Mesenchymal stem cell (in vitro differentiated cells and primary cell): ENCODE data around the gene DRAXIN.
A peak's percentile ranks its signal among the peaks of the same experiment; 100 is the strongest.

ENCODE experiments used
- DNase-seq: peaks from one replicate; pipeline ENCODE4 v3.0.0-alpha.2; 2013
- H2AFZ ChIP-seq: one replicate; pipeline ENCODE4 v1.6.1; 2013; ENCODE audit warnings: low read depth, mild to moderate bottlenecking, control low read depth, inconsistent platforms, low read length, moderate library complexity
- H2AK5ac ChIP-seq: 2 replicates; pipeline ENCODE4 v1.6.1; 2013; ENCODE audit warnings: low read length, moderate library complexity, mild to moderate bottlenecking, inconsistent platforms; ENCODE audit not compliant: severe bottlenecking
- H2BK120ac ChIP-seq: one replicate; pipeline ENCODE4 v1.6.1; 2013; ENCODE audit warnings: low read depth, mild to moderate bottlenecking, inconsistent platforms, low read length, moderate library complexity
- H2BK12ac ChIP-seq, 2 experiments: one replicate each; pipeline ENCODE4 v1.6.1; 2013; ENCODE audit warnings: inconsistent platforms in 2 of 2, low read length in 2 of 2, mild to moderate bottlenecking in 2 of 2, moderate library complexity in 2 of 2, control low read depth in 1 of 2
- H2BK15ac ChIP-seq: one replicate; pipeline ENCODE4 v1.6.1; 2013; ENCODE audit warnings: mild to moderate bottlenecking, low read depth, inconsistent platforms; ENCODE audit not compliant: poor library complexity, severe bottlenecking
- H2BK5ac ChIP-seq: 2 replicates; pipeline ENCODE4 v1.6.1; 2013; ENCODE audit warnings: low read depth, mild to moderate bottlenecking, low read length, control low read depth, inconsistent platforms; ENCODE audit not compliant: poor library complexity, severe bottlenecking
- H3K14ac ChIP-seq, 2 experiments: one replicate each; pipeline ENCODE4 v1.6.1; 2013; ENCODE audit warnings: inconsistent platforms in 2 of 2, low read length in 2 of 2, control low read depth in 1 of 2, mild to moderate bottlenecking in 1 of 2, moderate library complexity in 1 of 2
- H3K18ac ChIP-seq, 2 experiments: one replicate each; pipeline ENCODE4 v1.6.1; 2013; ENCODE audit warnings: inconsistent platforms in 2 of 2, low read length in 2 of 2, control low read depth in 1 of 2, low read depth in 1 of 2, mild to moderate bottlenecking in 1 of 2
- H3K23ac ChIP-seq, 2 experiments: one replicate each; pipeline ENCODE4 v1.6.1; 2013; ENCODE audit warnings: inconsistent platforms in 2 of 2, low read length in 2 of 2, mild to moderate bottlenecking in 2 of 2, moderate library complexity in 2 of 2, control low read depth in 1 of 2
- H3K27ac ChIP-seq: 2 replicates; pipeline ENCODE4 v1.5.1; 2013; ENCODE audit warnings: mild to moderate bottlenecking, moderate library complexity, low read length, control low read depth, inconsistent platforms; ENCODE audit not compliant: poor library complexity, severe bottlenecking
- H3K27me3 ChIP-seq, 2 experiments: 2 replicates each; pipeline versions ENCODE4 v1.6.1 to v1.7.0; 2013; ENCODE audit warnings: low read length in 2 of 2, mild to moderate bottlenecking in 2 of 2, moderate library complexity in 2 of 2, control low read depth in 1 of 2, inconsistent platforms in 1 of 2; ENCODE audit not compliant: control insufficient read depth in 1 of 2, insufficient read depth in 1 of 2
- H3K36me3 ChIP-seq, 2 experiments: 2 replicates each; pipeline versions ENCODE4 v1.6.1 to v1.7.0; 2013; ENCODE audit warnings: low read length in 2 of 2, control low read depth in 1 of 2, inconsistent platforms in 1 of 2, low read depth in 1 of 2, mild to moderate bottlenecking in 1 of 2; ENCODE audit not compliant: insufficient read depth in 2 of 2, control insufficient read depth in 1 of 2
- H3K4ac ChIP-seq, 2 experiments: one replicate each; pipeline ENCODE4 v1.6.1; 2013; ENCODE audit warnings: inconsistent platforms in 2 of 2, low read length in 2 of 2, mild to moderate bottlenecking in 2 of 2, moderate library complexity in 2 of 2, control low read depth in 1 of 2, low read depth in 1 of 2
- H3K4me1 ChIP-seq: 2 replicates; pipeline ENCODE4 v1.6.1; 2013; ENCODE audit warnings: low read depth, low read length, control low read depth; ENCODE audit not compliant: control insufficient read depth, insufficient read depth
- H3K4me2 ChIP-seq: 2 replicates; pipeline ENCODE4 v1.6.1; 2013; ENCODE audit warnings: low read length, mild to moderate bottlenecking, inconsistent platforms; ENCODE audit not compliant: poor library complexity, severe bottlenecking
- H3K4me3 ChIP-seq, 2 experiments: 2 replicates each; pipeline versions ENCODE4 v1.5.1 to v1.7.0; 2013; ENCODE audit warnings: low read length in 2 of 2, mild to moderate bottlenecking in 2 of 2, control low read depth in 1 of 2, low read depth in 1 of 2; ENCODE audit not compliant: insufficient read depth in 1 of 2
- H3K79me1 ChIP-seq: replicated peaks from 2 replicates; pipeline ENCODE4 v1.6.1; 2013; ENCODE audit warnings: mild to moderate bottlenecking, control low read depth, low read length, inconsistent platforms; ENCODE audit not compliant: poor library complexity, severe bottlenecking
- H3K9ac ChIP-seq: 2 replicates; pipeline ENCODE4 v1.7.0; 2013; ENCODE audit warnings: mild to moderate bottlenecking, low read length, moderate library complexity
- H3K9me3 ChIP-seq: 2 replicates; pipeline ENCODE4 v1.7.0; 2013; ENCODE audit warnings: mild to moderate bottlenecking, low read length; ENCODE audit not compliant: control insufficient read depth
- H4K8ac ChIP-seq: one replicate; pipeline ENCODE4 v1.6.1; 2013; ENCODE audit warnings: inconsistent platforms, mild to moderate bottlenecking, low read length, moderate library complexity
- H4K91ac ChIP-seq: one replicate; pipeline ENCODE4 v1.6.1; 2013; ENCODE audit warnings: mild to moderate bottlenecking, low read length, inconsistent platforms
- WGBS: methylation state at CpG from one replicate; pipeline ENCODE4 v1.1.7; 2013; ENCODE audit warnings: mixed read lengths; 5-methylcytosine and 5-hydroxymethylcytosine counted together

DRAXIN gene

DNA sequence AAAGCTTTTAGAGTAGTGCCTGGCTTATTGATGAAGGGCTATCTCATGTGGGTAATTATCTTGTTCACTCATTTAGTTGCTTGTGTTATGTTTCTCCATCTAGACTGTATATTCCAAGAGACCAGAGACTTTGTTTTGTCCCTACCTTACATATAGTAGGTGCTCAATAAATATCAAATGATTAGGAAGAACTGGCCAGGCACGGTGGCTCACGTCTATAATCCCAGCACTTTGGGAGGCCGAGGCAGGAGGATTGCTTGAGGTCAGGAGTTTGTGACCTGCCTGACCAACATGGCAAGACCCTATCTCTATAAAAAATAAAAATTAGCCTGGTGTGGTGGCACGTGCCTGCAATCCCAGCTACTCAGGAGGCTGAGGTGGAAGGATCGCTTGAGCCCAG is 46.2 kb upstream of the DRAXIN start:
- no peak overlapping the region for H2BK120ac ChIP-seq
- H2BK12ac ChIP-seq, result no peak overlapping the region
- no peak overlapping the region for H4K91ac ChIP-seq
- DNase-seq, result no peak
- no peak overlapping the region for H2AK5ac ChIP-seq
- H3K14ac ChIP-seq, result no peak overlapping the region
- H3K36me3 ChIP-seq, result peaks cover 0 to 8% of the 10 kb centered on the region in 2 experiments
- no peak overlapping the region for H3K4me2 ChIP-seq
- no peak overlapping the region for H2BK15ac ChIP-seq
- no peak overlapping the region for H3K9ac ChIP-seq
- peaks cover 18 to 70% of the 10 kb centered on the region in 2 experiments for H3K27me3 ChIP-seq
- H3K79me1 ChIP-seq, result no peaks in the 10 kb centered on the region
- no peak overlapping the region for H3K18ac ChIP-seq
- H2AFZ ChIP-seq, result no peak overlapping the region
- H3K9me3 ChIP-seq, result no peaks in the 10 kb centered on the region
- no peak overlapping the region for H3K27ac ChIP-seq
- no peak overlapping the region for H3K4me3 ChIP-seq
- H3K4me1 ChIP-seq, result peaks cover 4% of the 10 kb centered on the region
- H3K4ac ChIP-seq, result no peak overlapping the region
- H2BK5ac ChIP-seq, result no peak overlapping the region
- WGBS, result 91% methylated on average over 5 of the region's 5 CpGs
- H4K8ac ChIP-seq, result no peak overlapping the region
- H3K23ac ChIP-seq, result no peak overlapping the region

GRCh38 chr1:11645670-11646265 is 45.7 kb upstream of the DRAXIN start:
- no peak overlapping the region for H4K91ac ChIP-seq
- peaks cover 9% of the 10 kb centered on the region for H3K4me1 ChIP-seq
- WGBS, result 39% methylated on average over 7 of the region's 8 CpGs
- H4K8ac ChIP-seq, result no peak overlapping the region
- no peak overlapping the region for H3K9ac ChIP-seq
- no peak overlapping the region for H3K4ac ChIP-seq
- no peak overlapping the region for H2BK120ac ChIP-seq
- H2AFZ ChIP-seq, result no peak overlapping the region
- H3K23ac ChIP-seq, result no peak overlapping the region
- H2BK15ac ChIP-seq, result no peak overlapping the region
- H3K79me1 ChIP-seq, result no peaks in the 10 kb centered on the region
- H3K4me3 ChIP-seq, result no peak overlapping the region
- H3K9me3 ChIP-seq, result no peaks in the 10 kb centered on the region
- H3K27ac ChIP-seq, result no peak overlapping the region
- no peak overlapping the region for H2BK12ac ChIP-seq
- H2AK5ac ChIP-seq, result no peak overlapping the region
- no peak overlapping the region for H3K18ac ChIP-seq
- no peak overlapping the region for H3K4me2 ChIP-seq
- DNase-seq, result peak; percentile 71
- H3K36me3 ChIP-seq, result peaks cover 0 to 8% of the 10 kb centered on the region in 2 experiments
- no peak overlapping the region for H3K14ac ChIP-seq
- no peak overlapping the region for H2BK5ac ChIP-seq
- H3K27me3 ChIP-seq, result peaks cover 17 to 70% of the 10 kb centered on the region in 2 experiments

- Histone ChIP-seq H2BK15ac (no peak overlapping the region), H2BK120ac (no peak overlapping the region), H3K23ac (no peak overlapping the region), H3K9ac (no peak overlapping the region), H3K27me3 (peaks cover 14 to 71% of the 10 kb centered on the region in 2 experiments), H3K36me3 (peaks cover 0 to 8% of the 10 kb centered on the region in 2 experiments), H3K79me1 (no peaks in the 10 kb centered on the region), H3K9me3 (no peaks in the 10 kb centered on the region), H4K8ac (no peak overlapping the region), H2BK12ac (no peak overlapping the region), H3K14ac (no peak overlapping the region), H3K18ac (no peak overlapping the region), H3K27ac (no peak overlapping the region), H2AFZ (no peak overlapping the region), H4K91ac (no peak overlapping the region), H3K4me2 (no peak overlapping the region), H2AK5ac (no peak overlapping the region), H3K4me3 (no peak overlapping the region), H2BK5ac (no peak overlapping the region), H3K4ac (no peak overlapping the region), H3K4me1 (peaks cover 11% of the 10 kb centered on the region)
- DNase-seq, result no peak
- WGBS, result 87% methylated on average over 9 of the region's 9 CpGs
These were observed 45.2 kb upstream of the DRAXIN start for GRCh38 chr1:11646317-11646716.

GRCh38 chr1:11647333-11647732 is 44.2 kb upstream of the DRAXIN start:
- H3K14ac ChIP-seq, result no peak overlapping the region
- H2BK5ac ChIP-seq, result no peak overlapping the region
- H4K8ac ChIP-seq, result no peak overlapping the region
- 81% methylated on average over 7 of the region's 7 CpGs for WGBS
- H2AK5ac ChIP-seq, result no peak overlapping the region
- no peak overlapping the region for H2BK15ac ChIP-seq
- H3K23ac ChIP-seq, result no peak overlapping the region
- H3K79me1 ChIP-seq, result no peaks in the 10 kb centered on the region
- H2BK120ac ChIP-seq, result no peak overlapping the region
- H3K4me3 ChIP-seq, result no peak overlapping the region
- H3K4me2 ChIP-seq, result no peak overlapping the region
- no peak overlapping the region for H2BK12ac ChIP-seq
- no peak overlapping the region for H3K9ac ChIP-seq
- H3K18ac ChIP-seq, result no peak overlapping the region
- peaks cover 0 to 8% of the 10 kb centered on the region in 2 experiments for H3K36me3 ChIP-seq
- no peaks in the 10 kb centered on the region for H3K9me3 ChIP-seq
- no peak overlapping the region for H3K27ac ChIP-seq
- H3K27me3 ChIP-seq, result peaks cover 11 to 63% of the 10 kb centered on the region in 2 experiments
- H3K4me1 ChIP-seq, result peaks cover 11% of the 10 kb centered on the region
- H3K4ac ChIP-seq, result no peak overlapping the region
- H2AFZ ChIP-seq, result no peak overlapping the region
- H4K91ac ChIP-seq, result no peak overlapping the region
- DNase-seq, result no peak
